MG63 (cell line): ENCODE data around the gene ANKRD13B. TPM values are rescaled to one million over a fixed set of nuclear protein-coding genes. Genes with fewer than 3 reads are reported as not detected.

Source experiments
- DNase-seq: peaks from one replicate; pipeline ENCODE4 v3.0.0-alpha.2; 2020
- H3K27me3 ChIP-seq: fragments of 250-450 bp; sonication (Bioruptor Pico); 2 replicates; pipeline ENCODE4 v1.5.1; 2020; ENCODE audit warnings: mild to moderate bottlenecking, moderate library complexity
- H3K36me3 ChIP-seq: fragments of 250-450 bp; sonication (Bioruptor Pico); 2 replicates; pipeline ENCODE4 v1.5.1; 2020; ENCODE audit warnings: mild to moderate bottlenecking, moderate library complexity
- H3K4me3 ChIP-seq: fragments of 250-450 bp; sonication (Bioruptor Pico); 2 replicates; pipeline ENCODE4 v1.5.1; 2020; ENCODE audit warnings: mild to moderate bottlenecking, moderate library complexity
- H3K9me3 ChIP-seq: fragments of 250-450 bp; sonication (Bioruptor Pico); 2 replicates; pipeline ENCODE4 v1.5.1; 2020; ENCODE audit warnings: mild to moderate bottlenecking, moderate library complexity
- total RNA-seq: library from RNA; depleted of rRNA; stranded (reverse); fragments of >200 nt; shearing (Covaris generic); gene quantifications from 2 replicates; pipeline ENCODE4 v1.2.3, GENCODE V29; 2014; ENCODE audit warnings: low replicate concordance

Gene ANKRD13B
- total RNA-seq, 1 experiment from 2014 or later, result 12.1 TPM

GRCh38 chr17:29588017-29588561 is 4.8 kb upstream of the ANKRD13B start:
- H3K9me3 ChIP-seq, result no peaks in the 10 kb centered on the region
- H3K36me3 ChIP-seq, result peaks cover 18% of the 10 kb centered on the region; the same call in 1 of the 2 replicates
- DNase-seq, result no peak
- H3K4me3 ChIP-seq, result peak overlapping the region; percentile 94
- no peaks in the 10 kb centered on the region for H3K27me3 ChIP-seq

DNA sequence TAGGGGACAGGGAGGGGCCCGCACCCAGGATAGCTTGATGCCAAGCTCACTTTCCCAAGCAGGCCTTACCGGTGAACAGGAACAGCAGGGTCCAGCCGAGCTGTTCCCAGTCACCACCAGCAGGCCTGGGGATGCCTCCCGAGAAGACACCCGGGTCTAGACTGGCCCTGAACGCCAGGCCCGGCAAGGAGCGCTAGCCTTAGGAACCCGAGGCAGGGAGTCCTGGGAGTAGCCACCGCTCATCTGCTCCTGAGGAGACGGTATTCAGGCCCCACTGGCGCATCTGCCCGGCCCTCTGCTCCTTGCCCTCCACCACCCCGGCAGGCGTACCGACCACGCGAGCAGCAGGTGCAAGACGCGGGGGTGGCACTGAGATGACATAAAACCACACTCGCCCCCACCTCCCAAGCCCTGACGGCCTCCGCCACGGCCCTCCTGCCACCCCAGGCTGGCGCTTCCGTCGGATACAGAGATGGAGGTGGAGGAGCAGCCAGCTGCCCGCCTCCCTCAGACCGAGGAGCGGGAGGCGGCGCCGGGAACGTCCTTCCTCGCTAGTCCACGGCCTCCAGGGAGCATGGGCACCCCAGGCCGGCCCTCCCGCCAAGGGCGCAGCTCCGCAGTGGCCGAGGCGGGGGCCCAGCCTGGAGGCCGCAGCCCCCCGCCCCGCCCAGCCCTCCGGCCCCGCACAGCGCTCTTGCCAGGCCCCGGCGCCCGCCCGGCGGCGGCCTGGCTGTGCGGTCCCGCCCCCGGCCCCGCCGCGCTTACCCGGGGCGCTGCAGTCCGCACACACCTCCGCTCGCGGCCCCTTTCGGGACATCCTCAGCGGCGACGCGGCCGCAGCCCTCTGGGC is 4.1 kb upstream of the ANKRD13B start:
- peak overlapping the region; percentile 94 for H3K4me3 ChIP-seq
- H3K27me3 ChIP-seq, result no peaks in the 10 kb centered on the region
- H3K36me3 ChIP-seq, result peaks cover 12% of the 10 kb centered on the region; the same call in 1 of the 2 replicates
- peak; percentile 41 for DNase-seq
- no peaks in the 10 kb centered on the region for H3K9me3 ChIP-seq

DNA sequence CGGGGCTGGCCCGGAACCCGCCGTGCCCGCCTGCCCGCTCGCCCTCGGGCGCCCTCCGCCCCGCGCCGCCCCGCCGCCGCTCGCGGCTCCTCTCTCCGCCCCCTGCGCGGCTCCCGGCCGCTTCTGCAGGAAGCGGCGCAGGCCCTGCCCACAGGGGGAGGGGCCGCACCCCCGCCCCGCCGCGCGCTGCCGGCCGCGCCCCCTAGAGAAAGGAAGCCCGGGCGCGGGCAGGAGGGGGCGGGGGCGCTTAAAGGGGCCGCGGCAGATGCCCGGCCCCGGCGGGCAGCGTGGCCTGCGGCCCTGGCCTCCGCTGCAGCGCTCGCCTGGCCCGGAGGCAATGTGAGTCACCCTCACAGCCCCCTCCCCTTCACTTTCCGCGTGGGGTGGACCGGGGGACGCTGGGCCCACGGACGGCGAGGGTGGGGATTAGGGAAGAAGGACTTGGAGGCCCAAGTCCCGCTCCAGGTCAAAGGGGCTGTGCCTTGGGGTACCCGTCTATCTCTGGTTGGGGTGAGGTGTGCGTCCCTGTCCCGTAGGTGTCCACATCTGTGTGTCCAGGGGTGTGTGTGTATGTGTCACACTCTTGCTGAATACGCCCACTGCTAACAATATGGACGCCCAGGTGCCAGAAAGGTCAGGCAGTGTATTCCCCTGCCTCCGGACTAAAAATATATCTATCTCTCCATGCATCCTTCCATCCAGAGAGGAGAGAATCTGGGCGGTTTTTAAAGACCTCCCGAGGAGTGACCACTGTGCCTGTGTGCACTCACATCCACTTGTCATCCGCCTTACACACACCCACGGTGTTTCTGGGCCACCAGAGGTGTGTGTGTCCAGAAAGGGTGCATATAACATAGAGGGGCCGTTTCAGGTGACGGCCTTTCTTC is 3.2 kb upstream of the ANKRD13B start, which contains the start of gene GIT1:
Gene GIT1 (minus strand): TSS at position 125 of the 887 bp plus-strand sequence. CDS start 270 bp downstream, outside the sequence.
- Histone ChIP-seq H3K4me3 (peak within 1 kb of the TSS; percentile 94), H3K27me3 (no peaks in the 10 kb centered on the region), H3K9me3 (no peaks in the 10 kb centered on the region), H3K36me3 (0 out of 2 replicates have a peak, but pooled peaks cover 9% of the 10 kb centered on the region)
- DNase-seq, result peak; percentile 91

DNA sequence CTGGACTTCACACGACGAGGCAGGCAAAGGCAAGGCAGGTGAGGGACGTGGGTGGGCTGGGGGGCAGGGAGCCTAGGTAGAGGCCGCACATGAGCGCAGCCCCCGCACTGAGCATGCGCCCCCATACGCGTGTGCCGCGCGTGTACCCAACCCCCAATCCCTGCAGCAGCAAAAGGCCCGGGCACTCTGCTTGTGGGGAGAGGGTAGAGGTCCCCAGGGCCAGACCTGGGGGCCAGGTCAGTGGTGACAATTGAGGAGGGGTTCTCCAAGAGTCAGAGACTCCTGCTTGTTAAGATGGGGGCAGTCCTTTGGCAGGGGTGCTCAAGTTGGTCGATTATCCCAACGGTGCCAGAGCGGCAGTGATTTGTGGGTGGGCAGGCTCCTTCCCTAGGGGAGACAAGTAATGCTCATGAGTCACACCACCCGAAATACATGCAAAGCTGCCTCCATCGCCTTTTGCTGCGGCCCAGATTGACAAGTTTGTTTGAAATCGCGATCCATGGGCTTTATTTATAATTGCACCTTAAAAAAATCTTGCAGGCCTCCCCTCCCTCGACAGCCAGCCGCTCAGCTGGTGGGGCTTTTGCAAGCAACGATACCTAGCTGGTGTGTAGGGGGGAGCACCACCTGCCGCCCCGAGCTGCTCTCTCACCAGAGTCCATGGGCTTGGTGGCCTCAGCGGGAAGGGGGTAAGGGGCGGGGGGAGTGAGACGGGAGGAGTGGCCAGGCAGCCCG is 2.4 kb upstream of the ANKRD13B start:
- Histone ChIP-seq H3K4me3 (peak overlapping the region; percentile 61), H3K36me3 (0 out of 2 replicates have a peak, but pooled peaks cover 7% of the 10 kb centered on the region), H3K9me3 (no peaks in the 10 kb centered on the region), H3K27me3 (no peaks in the 10 kb centered on the region)
- DNase-seq, result peak; percentile 75

DNA sequence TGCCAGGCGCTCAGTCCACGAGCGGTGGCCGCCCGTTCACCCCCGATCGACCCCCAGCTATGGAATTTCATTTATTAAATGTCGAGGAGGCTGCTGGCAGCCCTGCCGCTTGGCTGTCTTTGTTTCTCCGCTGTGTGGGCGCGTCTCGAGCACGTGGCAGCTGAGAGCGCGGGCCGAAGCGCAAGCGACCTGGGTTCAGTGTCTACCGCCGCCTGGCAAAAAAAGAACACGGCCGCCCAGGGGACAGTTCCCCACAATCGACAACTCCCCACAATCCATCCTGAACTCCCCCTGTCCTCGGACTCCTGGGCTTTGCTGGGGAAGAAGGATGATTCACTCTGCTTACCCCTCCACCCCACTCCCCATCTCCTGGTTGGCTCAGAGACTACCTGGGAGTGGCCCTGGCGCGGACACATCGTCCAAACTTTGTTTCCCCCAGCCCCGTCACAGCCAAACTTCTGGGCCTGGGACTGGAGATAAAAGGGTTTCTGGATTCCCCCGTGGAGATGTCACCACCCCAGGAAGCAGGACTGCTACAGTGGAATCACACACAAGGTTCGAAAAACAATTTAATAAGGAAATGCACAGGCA is 1.7 kb upstream of the ANKRD13B start:
- Histone ChIP-seq H3K4me3 (peak overlapping the region; percentile 61), H3K9me3 (no peaks in the 10 kb centered on the region), H3K27me3 (no peaks in the 10 kb centered on the region), H3K36me3 (0 out of 2 replicates have a peak, but pooled peaks cover 3% of the 10 kb centered on the region)
- peak; percentile 88 for DNase-seq

- Histone ChIP-seq H3K4me3 (peak overlapping the region; percentile 61), H3K36me3 (0 out of 2 replicates have a peak, but pooled peaks cover 3% of the 10 kb centered on the region), H3K9me3 (no peaks in the 10 kb centered on the region), H3K27me3 (no peaks in the 10 kb centered on the region)
- peak; percentile 95 for DNase-seq
These were observed 959 bp upstream of the ANKRD13B start for GRCh38 chr17:29591737-29592608.

GRCh38 chr17:29593591-29594518 is 923 bp downstream of the ANKRD13B start:
- Histone ChIP-seq H3K36me3 (no peaks in the 10 kb centered on the region), H3K4me3 (peak overlapping the region; percentile 61), H3K9me3 (no peaks in the 10 kb centered on the region), H3K27me3 (no peaks in the 10 kb centered on the region)
- DNase-seq, result peak; percentile 47

GRCh38 chr17:29594519-29595090 is 1.7 kb downstream of the ANKRD13B start:
- Histone ChIP-seq H3K36me3 (no peaks in the 10 kb centered on the region), H3K9me3 (no peaks in the 10 kb centered on the region), H3K4me3 (peak overlapping the region; percentile 61), H3K27me3 (no peaks in the 10 kb centered on the region)
- no peak for DNase-seq

DNA sequence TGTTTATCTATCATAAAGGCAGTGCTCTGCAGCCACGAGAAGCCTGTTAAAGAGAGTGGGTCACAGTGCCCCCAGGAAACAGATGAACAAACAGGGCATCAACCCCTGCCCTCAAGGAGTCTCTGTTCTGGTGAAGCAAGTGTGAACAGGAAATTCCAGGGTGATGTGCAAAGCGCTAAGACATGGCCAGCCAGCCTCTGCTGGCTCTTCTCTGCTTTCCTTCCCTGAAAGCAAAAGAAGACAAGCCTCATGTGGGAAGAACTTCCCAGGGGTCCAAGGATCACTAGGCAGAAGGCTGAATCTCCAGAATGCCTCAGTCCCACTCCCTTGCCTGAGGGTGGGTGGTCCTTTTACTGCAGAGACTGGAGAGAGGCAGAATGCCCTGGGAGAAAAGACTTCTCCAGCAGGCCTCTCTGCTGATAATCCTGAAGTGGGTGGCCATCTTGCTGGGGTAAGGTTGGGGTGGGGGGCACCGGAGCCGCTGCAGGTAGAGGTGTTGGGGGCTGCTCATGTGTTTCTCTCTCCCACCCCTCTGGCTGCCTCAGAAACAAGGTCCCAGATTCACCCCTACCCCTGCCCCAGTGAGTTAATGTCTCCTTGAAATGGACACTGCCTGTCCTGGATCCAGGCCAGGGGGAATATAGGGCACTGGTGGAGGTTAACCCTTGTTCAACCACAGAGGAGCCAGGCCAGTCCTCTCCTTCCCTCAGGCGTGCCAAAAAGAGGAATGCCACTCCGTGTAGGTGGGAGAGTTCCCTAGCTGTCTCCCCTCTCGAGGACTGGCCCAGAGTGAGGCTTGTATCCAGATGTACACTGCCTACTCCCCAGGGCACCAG is 2.4 kb downstream of the ANKRD13B start:
- no peak for DNase-seq
- H3K27me3 ChIP-seq, result no peaks in the 10 kb centered on the region
- H3K4me3 ChIP-seq, result no peak overlapping the region
- H3K9me3 ChIP-seq, result no peaks in the 10 kb centered on the region
- no peaks in the 10 kb centered on the region for H3K36me3 ChIP-seq

- no peak for DNase-seq
- H3K27me3 ChIP-seq, result no peaks in the 10 kb centered on the region
These were observed 3.2 kb downstream of the ANKRD13B start for GRCh38 chr17:29595943-29596774.

DNA sequence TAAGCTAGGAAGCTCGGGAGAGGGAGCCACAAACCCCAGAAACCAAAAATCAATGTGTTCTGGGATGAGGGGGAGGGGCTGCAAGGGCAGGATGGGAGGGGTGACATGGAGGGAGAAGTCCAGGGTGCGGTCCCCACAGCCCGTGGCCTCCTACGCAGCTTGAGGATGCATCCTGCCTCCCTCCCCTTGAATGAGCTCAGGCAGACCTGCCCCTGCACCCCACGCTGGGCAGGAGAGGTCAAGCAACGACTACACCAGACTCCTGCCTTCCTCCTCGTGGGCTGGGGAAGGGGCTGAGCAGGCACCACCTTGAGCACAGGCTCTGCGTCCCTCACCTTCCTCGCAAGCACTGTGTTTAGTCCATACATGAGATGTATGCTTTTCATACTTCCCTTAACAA is 3.9 kb downstream of the ANKRD13B start:
- no peaks in the 10 kb centered on the region for H3K36me3 ChIP-seq
- DNase-seq, result no peak
- H3K9me3 ChIP-seq, result no peaks in the 10 kb centered on the region
- no peaks in the 10 kb centered on the region for H3K27me3 ChIP-seq
- no peak overlapping the region for H3K4me3 ChIP-seq

More at GRCh38 chr17:29595943-29596774, 3.2 kb downstream of the ANKRD13B start:
- no peaks in the 10 kb centered on the region for H3K36me3 ChIP-seq
- no peak overlapping the region for H3K4me3 ChIP-seq
- no peaks in the 10 kb centered on the region for H3K9me3 ChIP-seq
